Erythroblast (primary cell): ENCODE results near the gene CBR3.

Experiments used
- GATA1 ChIP-seq: IDR thresholded peaks from 2 replicates; pipeline ENCODE4 v1.6.1; 2011; ENCODE audit warnings: low read depth, mild to moderate bottlenecking, control low read depth, low read length, moderate library complexity
- POLR2A ChIP-seq: IDR thresholded peaks from 2 replicates; pipeline ENCODE4 v1.6.1; 2011; ENCODE audit warnings: mild to moderate bottlenecking, low read length

DNA sequence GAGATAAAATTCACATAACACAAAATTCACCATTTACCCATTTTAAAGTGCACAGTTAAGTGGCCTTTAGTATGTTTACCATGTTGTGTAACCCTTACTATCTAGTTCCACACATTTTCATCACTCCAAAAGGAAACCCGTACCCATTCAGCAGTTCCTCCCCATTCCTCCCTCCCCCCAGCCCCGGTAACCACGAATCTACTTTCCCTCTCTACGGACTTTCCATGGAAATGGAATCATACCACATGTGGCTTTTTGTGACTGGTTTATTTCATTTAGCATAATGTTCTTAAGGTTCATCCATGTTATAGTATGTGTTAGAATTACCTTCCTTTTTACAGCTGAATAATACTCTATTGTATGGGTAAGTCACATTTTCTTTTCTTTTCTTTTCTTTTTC, 32.7 kb downstream of the CBR3 start:
- TF ChIP-seq POLR2A, result no peak
- TF ChIP-seq GATA1, result no peak
